Left renal pelvis (tissue), 4 donors: ENCODE data around the gene MAP3K2. TPM values are rescaled to one million over a fixed set of nuclear protein-coding genes. Genes with fewer than 3 reads are reported as not detected.

ENCODE experiments used
- DNase-seq, 4 donors: peaks; one replicate each; pipeline ENCODE4 v3.0.0-alpha.2; 2013; ENCODE audit warnings: low read depth in 4 of 4, low spot score in 3 of 4
- polyA plus RNA-seq, 4 donors: library from polyadenylated mRNA; unstranded; fragments of 120-200 nt; gene quantifications; one replicate each; pipeline ENCODE4 v1.2.1, GENCODE V29; 2013; ENCODE audit not compliant: insufficient read length in 4 of 4

Gene MAP3K2
- polyA plus RNA-seq, 4 donors, result 20.7 to 30.6 (median 25.8) TPM

DNA sequence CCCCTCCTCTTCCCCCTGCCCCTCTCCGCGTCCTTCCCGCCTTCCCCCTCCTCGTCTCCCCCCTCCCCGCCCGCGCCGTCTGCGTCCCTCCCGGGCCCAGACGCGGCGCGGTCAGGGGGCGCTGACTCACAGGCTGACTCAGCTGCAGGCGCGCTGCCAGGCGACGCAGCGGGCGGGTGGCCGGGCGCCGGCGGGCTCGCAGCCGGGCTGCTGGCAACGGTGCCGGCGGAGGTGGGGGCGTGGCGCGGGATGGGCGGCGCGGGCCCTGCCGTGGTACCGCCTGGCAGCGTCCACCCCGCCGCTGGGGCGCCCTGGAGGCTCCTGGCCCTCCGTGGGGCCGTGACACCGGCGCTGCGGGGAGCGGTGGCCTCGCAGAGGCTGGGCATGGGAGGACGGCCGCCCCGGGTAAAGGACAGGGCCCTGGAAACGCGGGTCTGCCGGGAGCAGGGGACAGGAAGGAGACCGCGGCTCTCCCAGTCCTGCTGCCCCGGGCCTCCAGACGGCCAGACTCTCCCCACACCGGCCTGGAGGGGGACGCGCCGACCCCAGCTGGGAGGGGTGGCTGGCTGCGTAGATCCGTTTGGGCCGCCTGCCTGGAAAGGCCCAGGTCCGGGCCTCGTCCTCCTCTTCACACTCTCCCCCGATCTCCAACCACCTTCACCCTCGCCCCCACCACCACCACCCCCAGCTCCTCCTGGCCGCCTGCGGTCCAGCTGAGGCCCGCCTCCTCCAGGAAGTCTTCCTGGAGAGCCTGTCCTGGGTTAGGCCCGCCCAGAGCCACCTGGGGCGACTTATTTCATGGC, 20.4 kb upstream of the MAP3K2 start:
- peak in 3 of 4 donors; percentile 74 to 77 (median 75) for DNase-seq

GRCh38 chr2:127407661-127408003, 19.9 kb upstream of the MAP3K2 start:
- DNase-seq, result no peak

- DNase-seq, result no peak
Measured at GRCh38 chr2:127407091-127407490, 19.3 kb upstream of the MAP3K2 start.

DNA sequence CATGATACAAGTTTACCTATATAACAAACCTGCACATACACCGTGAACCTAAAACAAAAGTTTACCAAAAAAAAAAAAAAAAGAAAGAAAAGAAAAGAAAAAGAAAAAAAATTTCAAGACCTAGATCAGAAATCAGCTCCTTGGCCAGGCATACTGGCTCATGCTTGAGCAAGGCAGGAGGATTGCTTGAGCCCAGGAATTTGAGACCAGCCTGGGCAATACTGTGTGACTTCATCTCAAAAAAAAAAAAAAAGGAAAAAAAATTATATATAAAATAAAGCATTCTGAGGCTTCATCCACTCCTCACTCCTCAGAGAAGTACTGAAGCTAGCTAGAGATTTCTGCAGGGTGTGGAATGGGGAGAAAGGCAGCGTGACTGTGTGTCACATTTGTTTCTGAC, 18.7 kb upstream of the MAP3K2 start:
- DNase-seq, result no peak

DNA sequence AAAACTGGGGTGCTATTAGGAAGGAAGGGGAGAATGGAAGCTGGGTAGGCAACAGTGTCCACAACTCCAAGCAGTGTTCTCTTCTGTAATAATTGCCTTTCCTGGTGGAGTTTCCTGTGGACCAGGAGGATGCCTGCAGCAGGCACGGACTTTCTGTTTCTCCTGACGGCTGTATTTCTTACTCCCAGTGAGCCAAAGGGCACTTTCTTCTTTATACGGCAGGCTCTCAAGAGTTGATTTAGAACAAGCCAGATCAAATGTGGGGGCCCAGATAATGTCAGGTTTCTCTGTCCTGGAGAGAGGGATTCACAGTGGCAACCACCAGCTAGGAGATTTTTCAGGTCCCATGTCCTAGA, 17.5 kb upstream of the MAP3K2 start:
- no peak for DNase-seq

- no peak for DNase-seq
Measured at GRCh38 chr2:127404466-127405254, 16.9 kb upstream of the MAP3K2 start.

GRCh38 chr2:127403460-127403859, 15.7 kb upstream of the MAP3K2 start:
- DNase-seq, result no peak

DNA sequence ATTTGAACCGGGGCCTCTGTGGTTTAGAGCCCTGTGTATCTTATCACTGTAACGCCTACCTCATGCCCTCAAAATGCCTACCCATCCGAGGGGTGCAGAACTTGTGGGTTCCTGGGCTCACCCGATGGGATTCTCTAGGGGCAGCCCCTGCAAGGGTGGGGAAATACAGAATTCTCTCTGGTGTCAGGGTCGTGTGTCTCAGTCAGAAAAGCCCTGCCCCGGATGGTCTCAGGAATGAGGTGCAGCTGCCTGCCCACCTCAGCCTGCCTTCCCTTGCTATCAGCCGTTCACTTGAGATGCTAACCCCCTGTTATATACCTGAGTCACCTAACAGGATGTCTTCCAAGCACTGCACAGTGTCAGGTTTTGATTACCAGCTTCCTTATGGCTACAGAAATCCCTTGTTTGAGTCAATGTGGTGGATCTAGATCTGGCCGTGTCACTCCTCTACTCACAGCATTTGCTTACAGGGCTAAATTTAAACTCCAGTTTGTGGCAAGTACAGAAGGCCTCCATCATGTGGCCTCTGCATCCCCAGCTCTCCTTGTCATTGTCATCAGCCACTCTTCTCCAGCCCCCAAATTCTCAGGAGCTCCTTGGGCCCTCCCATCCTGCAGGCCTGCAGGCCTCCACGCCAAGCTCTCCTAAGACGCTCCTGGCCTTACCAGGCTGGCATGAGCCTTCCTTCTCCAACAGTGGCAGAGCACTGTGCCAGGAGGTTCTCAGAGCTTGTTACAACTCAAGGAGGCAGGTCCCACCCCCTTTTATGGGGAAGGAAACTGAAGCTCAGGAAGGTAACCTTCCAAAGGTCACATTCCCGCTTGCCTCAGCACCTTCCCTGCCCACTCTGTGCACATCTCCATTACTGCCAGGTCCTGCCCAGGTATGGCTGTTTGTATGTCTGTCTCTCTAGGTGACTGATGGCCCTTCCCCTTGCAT, 14.3 kb upstream of the MAP3K2 start:
- DNase-seq, result no peak

GRCh38 chr2:127400897-127401756, 13.4 kb upstream of the MAP3K2 start:
- DNase-seq, result no peak

DNA sequence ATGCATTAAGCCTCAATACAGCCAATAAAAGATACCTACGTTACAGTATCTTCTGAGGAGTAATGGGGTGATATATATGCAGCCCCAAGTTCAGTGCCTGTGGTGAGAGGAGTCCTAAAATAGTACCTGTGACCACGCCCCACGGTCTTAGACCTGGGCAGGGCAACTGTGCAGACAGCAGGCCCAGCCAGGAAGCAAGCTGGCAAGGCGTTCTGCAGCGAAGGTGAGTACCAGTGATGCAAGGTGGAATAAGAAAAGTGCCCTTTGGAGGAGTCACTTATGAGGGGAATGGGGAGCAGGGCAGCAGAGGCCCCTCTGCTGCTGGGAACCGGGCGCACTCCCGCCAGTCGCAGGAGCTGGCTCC, 12.7 kb upstream of the MAP3K2 start:
- DNase-seq, result no peak

DNA sequence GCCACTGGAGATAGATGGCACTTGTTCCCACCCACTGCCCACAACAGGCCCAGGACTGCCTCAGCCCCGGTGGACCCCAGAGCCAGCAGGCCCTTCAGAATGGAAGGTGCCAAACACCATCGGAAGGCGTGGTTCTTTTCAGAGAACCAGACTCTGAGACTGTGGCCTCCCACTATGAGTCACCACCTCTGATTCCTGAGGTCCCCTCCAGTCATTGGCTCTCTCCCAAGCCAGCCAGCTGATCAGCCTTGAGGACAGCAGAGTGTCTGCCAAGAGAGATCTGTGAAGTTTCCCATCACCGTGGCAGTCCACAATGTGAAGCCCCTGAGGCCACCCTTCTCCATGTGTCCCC, 10.4 kb upstream of the MAP3K2 start:
- no peak for DNase-seq

DNA sequence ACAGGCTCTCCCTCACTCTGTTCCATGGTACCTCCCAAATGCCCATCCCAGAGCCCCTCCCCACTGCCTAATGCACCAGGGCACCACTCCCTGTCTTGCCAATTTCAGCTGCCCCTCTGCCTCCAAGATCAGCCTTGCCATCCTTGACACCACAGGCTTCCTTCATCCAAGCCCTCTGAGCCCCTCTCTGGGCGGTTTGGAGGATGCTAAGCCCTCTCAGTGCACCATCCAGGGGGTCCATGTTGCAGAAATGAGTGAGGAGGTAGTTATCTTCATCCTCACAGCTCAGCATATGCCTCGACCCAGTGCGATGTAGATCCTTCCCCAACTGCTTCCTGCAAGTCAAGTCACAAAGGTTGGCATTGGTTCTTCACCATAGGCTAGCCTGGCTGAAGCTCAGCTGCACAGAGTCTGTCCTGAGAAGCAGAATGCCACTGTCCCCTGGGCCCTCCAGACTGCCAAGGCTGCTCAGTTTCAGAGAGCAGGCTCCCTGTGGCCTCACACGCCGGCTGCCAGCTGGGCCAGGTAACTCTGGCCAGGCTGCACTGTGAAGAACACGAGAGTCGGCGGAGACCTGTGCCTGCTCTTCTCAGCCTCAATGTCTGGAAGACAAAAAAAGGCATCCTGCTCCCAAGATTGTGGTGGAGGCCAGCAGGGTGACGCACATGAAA, 9.9 kb upstream of the MAP3K2 start:
- no peak for DNase-seq

DNA sequence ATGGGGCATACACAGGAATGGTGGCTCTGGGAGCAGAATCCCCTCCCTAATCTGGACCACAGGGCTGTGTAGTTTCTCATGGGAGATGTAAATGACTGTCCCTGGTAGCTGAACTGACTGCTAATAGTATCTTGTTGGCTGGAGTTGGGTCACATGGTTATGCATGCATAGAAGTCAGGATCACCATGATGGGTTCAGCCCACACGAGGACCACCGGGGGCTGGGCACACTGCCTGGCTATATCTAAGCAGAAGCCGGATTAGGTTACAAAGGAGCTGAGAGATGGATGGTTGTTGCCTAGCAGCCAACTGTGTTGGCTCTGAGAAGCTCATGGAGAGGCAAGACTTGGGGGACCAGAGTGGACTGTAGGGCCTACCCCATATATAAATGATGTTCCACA, 6.7 kb upstream of the MAP3K2 start:
- no peak for DNase-seq

DNA sequence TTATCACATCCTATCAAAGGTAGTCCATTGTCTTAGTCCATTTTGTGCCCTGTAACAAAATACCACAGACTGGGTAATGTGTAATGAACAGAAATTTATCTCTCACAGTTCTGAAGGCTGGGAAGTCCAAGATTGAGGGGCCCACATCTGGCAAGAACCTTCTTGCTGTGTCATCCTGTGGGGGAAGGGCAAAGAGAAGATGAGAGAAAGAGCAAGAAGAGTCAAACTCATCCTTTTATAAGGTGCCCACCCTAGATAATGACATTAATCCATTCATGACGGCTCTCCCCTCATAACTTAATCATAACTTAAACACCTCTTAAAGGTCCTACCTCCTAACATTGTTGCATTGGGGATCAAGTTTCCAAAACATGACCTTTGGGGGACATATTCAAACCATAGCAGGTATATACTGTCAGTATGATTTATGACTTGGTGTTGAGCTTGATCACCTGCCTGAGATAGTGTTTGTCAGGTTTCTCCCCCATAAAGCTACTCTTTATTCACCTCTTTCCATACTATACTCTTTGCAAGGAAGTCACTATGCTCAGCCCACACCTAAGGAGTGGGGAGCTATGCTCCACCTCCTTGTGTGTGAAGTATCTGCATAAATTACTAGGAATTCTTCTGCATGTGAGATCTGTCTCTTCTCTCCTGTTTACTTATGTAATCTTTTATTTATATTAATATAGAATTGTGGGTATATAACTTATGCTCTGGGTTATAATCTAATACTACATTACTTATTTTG, 5.2 kb upstream of the MAP3K2 start:
- DNase-seq, result no peak

- no peak for DNase-seq
Measured at GRCh38 chr2:127392133-127392827, 4.5 kb upstream of the MAP3K2 start.

GRCh38 chr2:127389778-127390435, 2.1 kb upstream of the MAP3K2 start:
- no peak for DNase-seq

DNA sequence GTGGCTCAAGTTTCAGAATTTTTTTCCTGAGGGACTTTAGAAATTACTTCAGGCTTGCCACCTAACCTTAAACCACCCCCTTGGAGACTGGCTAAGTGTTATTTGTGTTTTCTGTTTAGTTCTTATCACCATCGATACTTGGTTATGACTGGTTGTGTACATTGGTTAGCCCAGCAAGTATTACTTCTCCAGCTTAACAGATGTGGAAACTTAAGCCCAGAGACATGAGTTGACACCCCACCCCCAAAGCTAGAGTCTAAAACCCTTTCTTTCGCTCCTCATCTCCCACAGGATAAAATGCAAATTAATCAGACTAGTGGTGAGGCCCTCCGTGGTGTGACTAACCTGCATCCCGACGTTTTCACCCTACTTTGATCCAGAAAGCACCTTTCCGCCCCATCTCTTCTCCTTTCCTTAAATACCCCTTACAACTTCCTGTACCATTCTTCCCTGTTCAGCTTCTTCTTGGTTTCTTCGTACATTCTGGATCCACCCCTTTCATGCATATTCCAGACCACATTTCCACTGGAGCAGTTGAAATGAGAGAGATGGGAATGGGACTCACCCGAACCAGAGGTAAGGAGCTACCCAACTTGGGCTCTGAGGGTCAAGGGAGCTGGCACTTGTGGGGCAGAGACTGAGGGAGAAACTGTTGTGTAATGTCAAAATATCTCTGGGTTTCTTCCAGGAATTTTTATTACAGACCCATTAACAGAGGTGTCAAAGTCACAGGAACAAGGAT, 819 bp upstream of the MAP3K2 start:
- DNase-seq, result no peak
